Activated CD8-positive, alpha-beta memory T cell treated with anti-CD3 and anti-CD28 coated beads, Interleukin-2, amount 50 U/mL, for 48 hours (primary cell): ENCODE measurements around the gene CRTC1.
"Not testable (repeated sequence)": the region's sequence is repeated elsewhere in the genome, so short reads cannot be mapped to it uniquely, and the experiment has no call there.

ENCODE experiments used
- DNase-seq: peaks from one replicate; pipeline ENCODE4 v3.0.0-alpha.2; 2020

CRTC1 gene

DNA sequence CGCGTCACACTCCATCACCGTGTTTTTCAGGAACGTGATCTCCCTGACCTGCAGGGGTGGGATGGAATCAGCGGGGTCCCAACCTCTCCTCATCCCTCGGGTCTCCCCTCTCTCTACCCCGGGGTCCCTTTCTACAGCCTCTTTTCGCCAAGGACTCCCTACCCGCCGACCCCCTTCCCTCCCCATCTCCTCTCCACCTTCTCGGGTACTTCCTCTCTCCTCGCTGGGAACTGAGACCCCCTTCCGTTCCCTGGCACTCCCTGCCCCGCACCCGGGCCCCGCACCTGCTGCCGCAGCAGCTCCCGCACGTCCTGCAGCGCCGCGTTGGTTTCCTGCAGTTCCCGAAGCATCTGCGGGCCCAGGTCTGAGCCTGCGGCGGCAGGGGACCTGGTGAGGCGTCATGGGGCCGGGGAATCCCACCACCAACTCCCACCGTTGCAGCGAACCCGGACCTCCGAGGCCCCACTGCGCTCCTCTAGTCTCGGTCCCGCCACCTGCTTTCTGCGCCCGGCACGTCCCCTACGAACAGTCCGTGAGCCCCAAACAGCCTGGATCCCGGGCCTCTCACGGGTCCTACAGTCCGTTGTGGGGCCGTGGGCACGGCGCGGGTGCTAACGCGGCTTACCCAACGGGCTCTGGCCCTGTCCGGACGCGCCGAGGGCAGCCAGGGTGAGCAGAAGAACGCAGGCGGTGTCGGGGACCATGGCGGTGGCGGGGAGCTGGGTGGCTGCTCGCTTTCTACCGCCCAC lies 107.3 kb downstream of the CRTC1 start, which contains the start of gene COMP:
COMP (minus strand) TSS at position 740 of the 749 bp plus-strand sequence; CDS start at position 704, 36 bp downstream.
- DNase-seq: no peak

DNA sequence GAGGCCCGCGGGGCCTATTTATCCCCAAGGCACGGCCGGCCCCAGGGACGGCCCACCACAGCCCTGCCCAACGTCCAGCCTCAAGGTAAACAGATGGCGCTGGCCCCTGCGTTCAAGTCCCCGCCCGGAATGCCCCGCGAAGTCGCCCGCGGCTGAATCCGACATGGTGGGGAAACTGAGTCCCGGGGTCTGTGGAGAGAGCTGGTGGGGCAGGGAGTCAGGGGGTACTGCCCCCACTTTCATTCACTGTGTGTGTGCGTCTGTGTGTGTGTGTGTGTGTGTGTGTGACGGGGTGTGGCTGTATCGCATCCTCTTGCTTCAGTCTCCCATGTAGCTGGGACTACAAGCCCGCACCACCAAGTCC lies 107.8 kb downstream of the CRTC1 start:
- no peak for DNase-seq

DNA sequence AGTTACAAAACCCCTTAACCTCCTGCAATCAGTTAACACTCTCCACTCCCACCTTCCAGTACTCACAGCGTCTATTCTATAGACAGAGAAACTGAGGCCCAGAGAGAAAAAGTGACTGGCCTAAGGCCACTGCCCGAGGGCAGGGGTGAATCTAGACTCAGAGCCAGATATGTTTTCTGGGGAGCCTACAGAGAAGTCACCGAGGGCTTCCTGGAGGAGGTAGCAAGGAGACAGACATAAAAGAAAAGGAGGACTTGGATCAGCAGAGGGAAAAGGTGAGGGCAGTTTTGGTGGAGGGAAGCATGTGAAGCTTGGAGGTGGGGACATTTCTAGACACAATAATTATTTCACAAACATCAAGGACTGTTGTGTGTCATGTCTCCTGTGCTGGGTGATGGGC lies 109.2 kb downstream of the CRTC1 start:
- DNase-seq: no peak

DNA sequence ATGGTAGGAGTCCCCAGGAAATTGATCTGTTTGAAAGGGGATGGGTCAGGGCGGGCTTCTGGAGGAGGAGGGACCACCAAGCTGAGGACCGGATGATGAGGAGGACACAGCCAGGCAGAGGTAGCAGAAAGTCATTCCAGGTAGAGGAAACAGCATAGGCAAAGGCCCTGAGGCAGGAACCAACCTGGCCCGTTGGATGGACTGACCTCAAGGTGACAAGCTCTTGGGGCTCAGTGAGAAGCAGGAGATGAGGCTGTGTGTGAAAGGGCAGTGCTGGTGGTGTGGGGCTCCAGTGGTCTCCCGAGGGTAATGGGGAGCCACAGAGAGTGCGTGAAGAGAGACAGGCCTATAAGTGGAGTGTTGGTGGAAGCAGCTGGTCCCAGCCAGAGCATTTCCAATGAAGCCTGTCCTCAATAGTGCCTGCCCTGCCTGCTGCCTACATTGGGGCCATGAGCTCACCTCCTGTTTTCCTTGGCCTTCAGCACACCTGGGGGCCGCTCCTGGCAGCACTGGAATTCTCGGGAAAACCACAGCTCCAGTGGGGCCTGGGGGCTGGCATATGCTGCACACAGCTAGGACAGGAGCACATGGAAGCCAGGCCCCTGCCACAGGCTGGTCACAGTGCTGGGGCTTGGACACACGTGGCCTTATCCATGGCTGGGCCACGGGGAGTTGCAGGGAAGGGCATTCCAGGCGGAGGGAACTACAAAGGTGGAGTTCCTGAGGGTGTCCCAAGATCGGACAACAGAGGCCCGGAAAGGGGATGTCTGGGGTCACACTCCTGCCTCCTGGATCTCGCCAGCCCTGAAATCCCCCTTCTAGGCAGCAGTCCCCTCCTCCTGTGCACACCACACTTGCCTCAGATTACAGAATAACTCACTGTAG lies 109.9 kb downstream of the CRTC1 start:
- DNase-seq: no peak

DNA sequence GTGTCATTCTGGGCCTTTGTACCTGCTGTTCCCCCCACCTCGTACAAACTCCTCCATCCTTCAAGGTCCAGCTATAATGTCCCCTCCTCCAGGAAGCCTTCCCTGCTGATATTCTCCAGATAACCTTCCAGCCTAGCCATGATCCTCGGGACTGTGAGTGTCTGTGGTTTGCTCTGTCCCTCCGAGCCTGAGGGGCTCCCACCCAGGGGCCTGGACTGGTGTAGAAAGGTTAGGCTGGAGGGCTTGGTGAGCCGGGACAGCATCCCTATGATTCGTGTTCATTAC lies 110.5 kb downstream of the CRTC1 start:
- no peak for DNase-seq

DNA sequence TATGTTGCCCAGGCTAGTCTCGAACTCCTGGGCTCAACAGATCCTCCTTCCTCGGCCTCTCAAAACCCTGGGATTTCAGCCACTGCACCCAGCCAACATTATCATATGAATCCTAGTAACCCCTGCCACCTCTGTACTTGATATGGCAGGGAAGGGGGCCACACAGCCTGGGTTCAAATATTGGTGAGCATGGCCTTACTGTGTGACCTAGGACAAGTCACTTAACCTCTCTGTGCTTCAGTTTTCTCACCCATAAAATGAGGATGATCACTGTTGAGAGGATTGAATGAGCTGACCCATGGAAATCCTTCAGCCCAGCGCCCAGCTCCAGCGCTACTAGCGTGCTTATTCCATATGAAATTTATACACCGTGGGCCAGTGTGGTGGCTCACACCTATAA lies 111.2 kb downstream of the CRTC1 start:
- DNase-seq: no peak

DNA sequence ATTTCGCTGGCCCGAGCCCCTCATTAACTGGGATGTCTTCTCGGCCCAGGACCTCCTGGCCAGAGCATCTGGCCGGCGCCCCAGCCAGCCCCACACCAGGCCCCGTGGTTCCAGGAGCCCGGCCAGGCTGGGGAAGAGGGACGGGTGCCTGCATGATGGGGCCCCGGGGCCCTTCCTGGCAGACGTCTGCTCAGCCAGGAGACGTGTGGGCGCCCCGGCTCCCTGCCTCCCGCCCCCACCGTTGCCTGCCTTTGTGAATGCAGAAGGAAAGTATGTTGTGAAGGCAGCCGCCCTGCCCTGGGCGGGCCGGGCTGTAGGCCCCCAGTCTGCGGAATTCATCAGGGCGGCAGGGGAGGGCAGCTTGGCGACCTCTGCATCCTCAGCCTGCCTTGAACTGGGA lies 112.1 kb downstream of the CRTC1 start:
- DNase-seq: no peak

DNA sequence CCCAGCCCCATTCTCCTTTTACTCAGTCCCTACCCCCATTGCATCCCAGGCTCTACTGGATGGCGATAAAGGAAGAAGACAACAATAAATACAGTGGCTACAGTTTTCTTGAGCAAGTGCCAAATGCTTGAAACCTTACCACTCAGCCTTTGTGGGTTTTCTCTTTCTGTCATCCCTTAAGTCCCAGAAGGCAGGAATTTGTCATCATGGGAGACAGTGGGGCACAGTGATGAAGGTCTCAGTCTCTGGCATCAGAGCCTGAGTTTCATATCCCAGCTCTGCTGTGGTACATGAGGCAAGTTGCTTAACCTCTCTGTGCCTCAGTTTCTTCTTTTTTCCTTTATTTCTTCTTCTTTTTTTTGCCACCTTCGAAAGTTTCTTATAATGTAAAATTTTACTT lies 112.8 kb downstream of the CRTC1 start:
- no peak for DNase-seq

DNA sequence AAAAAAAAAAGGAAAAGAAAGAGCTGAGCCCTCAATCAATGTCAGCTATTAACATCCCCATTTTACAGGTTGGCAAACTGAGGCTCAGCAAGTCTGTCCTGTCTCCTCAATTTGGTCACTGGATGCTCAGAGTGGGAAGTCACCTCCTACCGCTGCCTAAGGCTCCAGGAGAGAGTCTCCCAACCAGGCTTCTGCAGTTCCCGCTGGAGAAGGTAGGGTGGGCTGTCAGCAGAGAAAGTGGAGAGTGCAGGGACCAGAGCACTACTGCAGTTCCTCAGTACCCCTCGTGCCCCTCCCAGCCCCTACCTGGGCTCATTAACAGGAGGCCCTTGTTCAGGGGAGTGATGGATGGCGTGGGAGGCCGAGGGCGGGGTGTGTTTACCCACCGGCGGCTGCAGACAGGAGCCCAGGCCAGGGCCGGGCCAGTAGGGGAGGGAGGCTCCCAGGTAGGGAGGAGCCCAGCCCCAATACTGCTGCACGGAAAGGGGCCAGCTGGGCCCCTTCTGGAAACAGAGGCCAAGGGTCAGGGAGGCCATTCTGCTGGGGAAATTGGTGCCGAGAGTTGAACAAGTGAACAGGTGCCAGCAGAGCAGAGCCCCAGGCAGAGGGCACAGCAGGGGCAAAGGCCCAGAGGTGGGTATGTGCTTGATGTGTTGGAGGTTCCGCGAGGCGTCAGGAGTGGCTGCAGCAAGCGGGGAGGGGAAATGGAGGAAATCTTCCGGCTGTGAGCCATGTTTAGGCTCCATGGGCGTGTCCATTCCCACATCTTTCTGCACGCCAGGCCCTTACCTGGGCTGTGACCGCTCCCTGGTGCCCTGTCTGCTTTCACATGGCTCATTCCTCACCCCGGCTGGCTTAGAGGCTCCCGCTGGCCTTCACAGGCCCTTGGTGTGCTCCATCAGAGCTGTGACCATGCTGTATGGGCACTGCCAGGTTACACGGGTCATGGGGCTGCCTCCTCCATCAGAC lies 115.2 kb downstream of the CRTC1 start:
- DNase-seq: no peak

DNA sequence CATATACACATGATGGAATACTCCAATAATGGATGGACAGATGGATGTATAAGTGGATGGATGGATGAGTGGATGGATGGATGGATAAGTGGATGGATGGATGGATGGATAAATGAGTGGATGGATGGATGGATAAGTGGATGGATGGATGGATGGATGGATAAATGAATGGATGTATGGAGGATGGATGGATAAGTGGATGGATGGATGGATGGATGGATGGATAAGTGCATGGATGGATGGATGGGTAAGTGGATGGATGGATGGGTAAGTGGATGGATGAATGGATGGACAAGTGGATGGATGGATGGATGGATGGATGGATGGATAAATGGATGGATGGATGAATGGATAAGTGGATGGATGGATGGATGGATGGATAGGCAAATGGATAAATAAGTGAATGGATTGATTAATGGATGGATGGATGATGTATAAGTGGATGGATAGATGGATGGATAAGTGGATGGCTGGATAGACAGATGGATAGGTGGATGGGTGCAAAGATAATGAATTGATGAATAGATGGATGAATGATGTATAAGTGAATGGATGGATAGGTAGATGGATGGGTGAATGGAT lies 116.0 kb downstream of the CRTC1 start:
- DNase-seq: no peak

DNA sequence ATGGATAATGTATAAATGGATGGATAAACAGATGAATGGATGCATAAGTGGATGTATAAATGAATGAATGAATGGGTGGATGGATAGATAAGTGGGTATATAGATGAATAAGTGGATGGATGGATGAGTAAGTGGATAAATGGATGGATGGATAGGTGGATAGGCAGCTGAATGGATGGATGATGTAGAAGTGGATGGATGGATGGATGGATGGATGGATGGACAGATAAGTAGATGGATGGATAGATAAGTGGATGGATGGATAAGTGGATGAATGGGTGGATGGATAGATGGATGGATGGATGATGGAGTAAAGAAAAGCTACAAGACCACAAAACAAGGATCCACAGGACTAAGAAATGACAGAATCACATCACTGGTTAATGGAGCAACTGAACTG lies 116.6 kb downstream of the CRTC1 start:
- DNase-seq: no peak

DNA sequence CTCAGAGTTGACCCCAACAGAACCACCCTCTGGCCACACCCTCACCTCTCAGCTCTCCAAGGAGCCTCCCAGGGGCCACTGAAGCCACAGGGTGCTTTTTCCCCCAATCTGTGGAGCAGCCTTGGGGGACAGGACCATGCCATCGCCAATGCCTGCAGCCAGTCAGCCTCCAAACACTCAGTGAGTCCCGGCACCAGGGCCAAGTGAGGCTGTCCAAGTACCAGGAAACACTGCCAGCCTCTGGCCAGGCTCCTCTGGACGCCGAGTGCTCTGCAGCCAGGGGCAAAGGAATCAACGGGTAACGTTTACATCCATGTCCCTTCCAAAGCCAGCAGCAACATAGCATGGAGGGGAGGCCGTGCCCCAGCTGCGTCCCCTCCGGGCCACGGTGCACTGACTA lies 117.2 kb downstream of the CRTC1 start:
- DNase-seq: no peak

DNA sequence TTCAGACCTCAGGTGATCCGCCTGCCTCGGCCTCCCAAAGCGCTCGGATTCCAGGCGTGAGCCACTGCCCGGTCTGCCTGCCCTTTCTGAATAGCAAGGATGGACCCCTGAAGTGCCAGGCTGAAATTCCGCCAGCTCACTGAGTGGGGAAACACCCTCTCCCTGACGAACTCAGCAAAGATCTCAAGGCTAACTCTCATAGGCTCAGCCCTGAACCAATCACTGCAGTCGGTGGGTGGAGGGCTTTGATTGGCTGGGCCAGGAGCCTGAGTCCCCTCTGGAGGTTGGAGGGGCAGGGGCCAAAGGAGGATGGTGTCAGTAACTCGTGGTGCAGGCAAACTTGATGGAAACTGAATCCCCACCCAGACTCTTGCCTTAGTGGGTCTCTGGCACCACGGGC lies 118.9 kb downstream of the CRTC1 start:
- DNase-seq: no peak

DNA sequence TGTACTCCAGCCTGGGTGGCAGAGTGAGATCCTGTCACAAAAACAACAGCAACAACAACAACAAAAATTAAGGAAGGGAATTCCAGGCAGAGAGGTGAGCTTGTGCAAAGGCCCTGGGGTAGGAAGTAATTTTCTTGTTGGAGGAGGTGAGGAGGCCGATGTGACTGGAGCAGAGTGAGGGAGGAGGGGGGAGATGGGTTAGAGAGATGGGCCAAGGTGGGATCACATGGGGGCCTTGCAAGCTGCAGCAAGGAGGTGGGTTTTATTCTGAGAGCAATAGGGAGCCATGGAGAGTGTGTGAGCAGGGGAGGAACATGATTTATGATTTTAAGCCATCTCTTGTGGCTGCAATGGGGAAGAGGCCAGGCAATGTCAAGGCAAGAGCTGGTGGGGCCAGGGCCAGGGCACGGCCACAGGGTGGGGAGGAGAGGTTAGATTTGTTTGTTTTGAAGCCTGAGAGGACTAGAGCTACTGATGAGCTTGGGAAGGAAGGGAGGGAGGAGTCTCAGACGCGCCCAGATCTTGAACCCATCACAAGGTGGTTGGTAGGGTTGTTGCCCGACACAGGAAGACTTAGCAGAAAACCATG lies 120.2 kb downstream of the CRTC1 start:
- DNase-seq: no peak

DNA sequence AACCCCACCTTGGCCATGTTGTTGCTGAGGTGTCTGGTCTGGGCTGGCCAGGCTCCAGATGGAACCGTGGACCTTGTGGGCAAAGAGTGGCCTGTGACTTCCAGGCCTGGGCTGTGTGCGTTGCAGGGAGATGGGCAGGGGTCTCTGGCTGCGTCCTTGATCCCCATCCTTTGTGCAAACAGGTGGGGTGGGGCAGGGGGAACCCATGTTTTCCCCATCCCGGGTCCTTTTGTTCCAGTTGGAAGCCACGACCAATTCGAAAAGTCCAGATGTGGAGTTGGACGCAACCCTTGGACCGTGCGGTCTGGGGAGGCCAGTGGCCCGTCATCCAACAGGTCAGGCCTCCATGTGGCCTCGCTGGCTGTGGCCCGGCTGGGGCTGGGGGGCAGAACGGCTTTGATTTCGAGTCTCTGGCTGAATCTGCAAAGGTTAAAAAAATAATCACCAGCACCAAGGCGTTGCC lies 120.7 kb downstream of the CRTC1 start:
- no peak for DNase-seq

DNA sequence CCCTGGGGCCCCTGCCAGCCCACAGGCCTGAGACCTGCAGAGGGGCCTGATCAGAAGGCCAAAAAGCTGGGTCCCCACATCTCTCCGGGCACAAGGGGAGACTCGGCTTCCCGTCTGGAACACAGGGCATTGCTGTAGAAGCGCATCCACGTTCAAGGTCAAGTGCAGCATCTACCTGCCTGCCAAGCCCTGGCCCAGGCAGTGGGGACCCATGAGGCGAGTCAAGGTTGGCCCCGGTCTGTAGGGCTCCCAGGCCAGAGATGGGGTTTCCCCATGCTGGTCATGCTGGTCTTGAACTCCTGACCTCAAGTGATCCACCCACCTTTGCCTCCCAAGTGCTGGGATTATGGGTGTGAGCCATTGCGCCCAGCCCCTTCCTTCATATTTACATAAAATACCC lies 121.2 kb downstream of the CRTC1 start:
- no peak for DNase-seq

DNA sequence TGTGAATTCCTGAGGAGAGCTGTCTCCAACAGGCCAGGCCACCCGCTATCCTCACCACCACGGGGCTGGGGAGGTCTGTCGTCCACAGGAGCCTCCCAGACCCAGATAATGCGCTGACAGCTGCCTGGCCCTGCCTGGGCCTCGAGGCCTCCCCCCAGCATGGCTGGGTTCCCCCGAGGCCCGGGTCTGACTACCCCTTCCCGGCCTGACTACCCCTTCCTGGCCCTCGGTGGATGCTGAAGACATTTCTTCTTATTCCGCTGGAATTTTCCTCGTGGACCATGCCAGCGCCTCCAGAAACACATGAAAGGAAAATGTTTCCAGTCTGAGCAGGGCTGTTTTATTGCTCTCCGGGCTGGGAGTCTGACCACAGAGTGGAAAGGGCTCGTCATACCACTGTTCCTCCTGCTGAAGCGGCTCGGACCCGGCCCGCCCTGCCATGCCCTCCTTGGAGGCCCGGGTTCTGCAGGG lies 124.4 kb downstream of the CRTC1 start:
- no peak for DNase-seq

DNA sequence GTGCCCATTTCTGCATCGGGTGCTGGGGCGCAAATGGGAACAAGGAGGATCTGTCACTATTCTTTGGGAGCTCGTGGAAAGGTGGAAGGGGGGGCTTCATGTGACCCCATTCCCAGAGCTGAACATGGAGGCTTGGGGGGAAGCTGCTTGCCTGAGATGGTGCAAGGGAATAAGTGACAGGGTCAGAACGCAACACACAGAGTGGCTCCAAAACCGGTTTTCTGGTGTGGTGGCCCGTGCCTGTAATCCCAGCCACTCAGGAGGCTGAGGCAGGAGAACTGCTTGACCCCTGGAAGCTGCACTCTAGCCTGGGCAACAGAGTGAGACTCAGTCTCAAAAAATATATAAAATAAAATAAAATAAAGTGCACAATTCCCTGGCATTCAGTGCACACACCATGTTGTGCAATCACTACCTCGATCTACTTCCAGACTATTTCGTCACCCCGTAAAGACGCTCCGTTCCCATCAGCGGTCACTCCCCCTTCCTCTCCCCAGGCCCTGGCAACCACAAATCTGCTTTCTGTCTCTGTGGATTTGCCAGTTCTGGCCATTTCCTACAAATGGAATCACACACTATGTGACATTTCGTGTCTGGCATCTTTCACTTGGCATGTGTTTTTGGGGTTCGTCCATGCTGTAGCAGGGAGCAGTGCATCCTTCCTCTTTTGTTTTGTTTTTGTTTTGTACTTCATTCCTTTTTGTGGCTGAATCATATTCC lies 125.8 kb downstream of the CRTC1 start:
- no peak for DNase-seq

DNA sequence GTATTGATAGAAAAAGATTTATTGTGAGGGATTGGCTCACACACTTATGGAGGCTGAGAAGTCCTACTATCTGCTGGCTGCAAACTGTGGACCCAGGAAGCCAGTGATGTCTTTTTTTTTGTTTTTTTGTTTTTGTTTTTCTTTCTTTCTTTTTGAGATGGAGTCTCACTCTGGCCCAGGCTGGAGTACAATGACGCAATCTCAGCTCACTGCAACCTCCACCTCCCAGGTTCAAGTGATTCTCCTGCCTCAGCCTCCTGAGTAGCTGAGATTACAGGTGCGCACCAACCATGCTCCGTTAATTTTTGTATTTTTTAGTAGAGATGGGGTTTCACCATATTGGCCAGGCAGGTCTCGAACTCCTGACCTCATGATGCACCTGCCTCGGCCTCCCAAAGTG lies 128.2 kb downstream of the CRTC1 start:
- DNase-seq: not testable (repeated sequence)

DNA sequence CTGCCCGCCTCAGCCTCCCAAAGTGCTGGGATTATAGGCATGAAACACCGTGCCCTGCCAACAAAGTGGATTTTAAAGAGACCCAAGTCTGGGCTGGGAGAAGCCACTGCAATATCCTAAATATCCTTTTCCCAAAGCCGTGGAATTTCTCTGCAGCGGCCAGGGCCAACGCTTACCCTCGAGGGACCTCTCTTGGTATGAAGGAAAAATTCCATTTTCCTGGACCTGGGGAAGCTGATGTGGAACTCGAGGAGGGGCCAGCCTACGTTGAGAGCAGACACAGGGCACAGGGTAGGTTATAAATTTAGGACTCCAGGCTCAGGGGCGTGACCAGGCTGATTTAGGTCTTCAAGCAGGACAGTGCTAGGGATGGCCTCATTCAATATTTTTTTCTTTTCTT lies 130.6 kb downstream of the CRTC1 start:
- DNase-seq: no peak

DNA sequence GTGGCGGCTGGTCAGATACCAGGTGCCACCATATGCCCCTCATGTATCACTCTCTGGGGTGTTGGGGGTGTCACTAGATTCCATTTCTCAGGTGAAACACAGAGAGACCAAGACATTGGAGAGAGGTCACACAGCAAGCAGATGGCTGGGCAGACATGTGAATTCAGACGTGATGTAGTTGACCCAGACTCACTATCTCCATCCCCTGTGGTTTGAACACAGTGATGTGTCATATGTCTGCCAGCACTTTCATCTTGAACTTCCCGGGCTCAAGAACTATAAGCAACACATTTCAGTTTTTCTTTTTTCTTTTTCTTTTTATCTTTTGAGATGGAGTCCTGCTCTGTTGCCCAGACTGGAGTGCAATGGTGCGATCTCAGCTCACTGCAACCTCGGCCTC lies 132.2 kb downstream of the CRTC1 start:
- DNase-seq: no peak

DNA sequence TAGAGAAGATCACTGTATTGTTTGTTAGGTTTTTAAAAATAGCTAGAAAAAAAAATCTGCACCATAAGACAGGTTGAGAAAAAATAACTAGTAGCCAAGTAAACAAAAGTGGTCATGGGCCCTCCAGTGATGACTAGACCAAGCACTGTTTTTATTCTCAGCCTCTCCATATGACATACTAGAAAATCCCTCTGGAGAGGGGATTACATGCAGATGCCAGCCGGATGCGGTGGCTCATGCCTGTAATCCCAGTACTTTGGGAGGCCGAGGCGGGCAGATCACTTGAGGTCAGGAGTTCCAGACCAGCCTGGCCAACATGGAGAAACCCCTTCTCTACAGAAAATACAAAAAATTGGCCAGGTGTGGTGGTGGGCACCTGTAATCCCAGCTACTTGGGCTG lies 133.2 kb downstream of the CRTC1 start:
- DNase-seq: not testable (repeated sequence)
